GM20000 (cell line): ENCODE measurements around the gene ENGASE.

ENCODE experiments used
- DNase-seq: peaks from one replicate; pipeline ENCODE4 v3.0.0; 2012; ENCODE audit warnings: low spot score
- CTCF ChIP-seq: IDR thresholded peaks from 2 replicates; pipeline ENCODE4 v1.5.1; 2012; ENCODE audit warnings: mild to moderate bottlenecking, control low read depth; ENCODE audit errors: extremely low read depth, missing control alignments

ENGASE gene

GRCh38 chr17:79088247-79088996 is 13.8 kb downstream of the ENGASE start:
- DNase-seq: no peak
- TF ChIP-seq CTCF: no peak

- TF ChIP-seq CTCF: no peak
- no peak for DNase-seq
Measured at GRCh38 chr17:79088997-79089328, 14.3 kb downstream of the ENGASE start.

GRCh38 chr17:79089720-79090442 is 15.3 kb downstream of the ENGASE start:
- no peak for DNase-seq
- TF ChIP-seq CTCF: no peak

GRCh38 chr17:79090443-79091225 is 16.0 kb downstream of the ENGASE start:
- DNase-seq: no peak
- no peak for TF ChIP-seq CTCF

- no peak for TF ChIP-seq CTCF
- no peak for DNase-seq
Measured at GRCh38 chr17:79091226-79091670, 16.6 kb downstream of the ENGASE start.

- no peak for TF ChIP-seq CTCF
- no peak for DNase-seq
Measured at GRCh38 chr17:79092567-79092966, 17.9 kb downstream of the ENGASE start.

GRCh38 chr17:79093270-79093669 is 18.6 kb downstream of the ENGASE start:
- DNase-seq: no peak
- TF ChIP-seq CTCF: no peak
